Measurements from ENCODE around the gene MIER3. TPM values are rescaled to one million over a fixed set of nuclear protein-coding genes. Genes with fewer than 3 reads are reported as not detected.

The MIER3 gene
- total RNA-seq, 4 donors from 2014 or later, result 19.8 to 38.5 (median 29.5) TPM

DNA sequence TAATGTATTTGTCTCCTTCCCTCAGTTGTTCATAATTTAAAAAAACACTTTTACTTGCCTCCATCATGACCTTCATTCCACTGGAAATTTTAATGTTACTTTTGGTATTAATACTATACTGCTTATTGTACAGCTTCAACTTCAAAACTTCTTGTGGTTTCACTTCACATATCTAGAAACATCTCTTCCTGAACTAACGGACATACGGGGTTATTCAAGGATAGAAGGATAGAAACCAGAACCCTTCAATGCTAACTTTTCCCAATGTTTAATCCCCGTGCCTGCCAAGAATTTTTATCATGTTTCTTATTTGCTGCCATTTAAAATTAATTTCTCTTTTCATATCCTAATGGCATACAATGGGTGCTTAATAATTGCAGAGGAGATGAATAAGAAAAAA is 78.9 kb downstream of the MIER3 start:
- Histone ChIP-seq H3K27ac (no peak overlapping the region), H3K27me3 (no peaks in the 10 kb centered on the region), H3K9me3 (no peaks in the 10 kb centered on the region), H3K4me3 (no peak overlapping the region), H3K4me1 (no peaks in the 10 kb centered on the region), H3K36me3 (peaks cover 0 to 50% (median 0%) of the 10 kb centered on the region in 3 donors)
- TF ChIP-seq POLR2A (IDR thresholded peaks at IDR 0.05) (no peak), CTCF (IDR thresholded peaks at IDR 0.05) (no peak)
- DNase-seq, result no peak

DNA sequence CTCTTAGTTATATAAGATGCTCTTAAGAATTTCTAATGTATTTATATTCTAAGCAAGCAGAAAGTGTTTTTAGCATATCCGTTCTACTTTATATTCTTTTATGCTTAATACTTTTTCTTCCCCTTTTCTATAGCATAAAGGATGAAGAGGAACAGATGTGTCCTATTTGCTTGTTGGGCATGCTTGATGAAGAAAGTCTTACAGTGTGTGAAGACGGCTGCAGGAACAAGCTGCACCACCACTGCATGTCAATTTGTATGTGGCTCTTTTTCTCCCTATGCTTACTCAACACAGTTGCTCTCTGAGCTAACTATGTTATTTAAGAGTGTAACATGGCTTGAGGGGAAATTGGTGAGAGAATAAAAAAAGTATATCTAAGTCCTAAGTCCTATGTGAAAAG is 80.1 kb downstream of the MIER3 start:
- peaks cover 0 to 42% (median 0%) of the 10 kb centered on the region in 3 donors for H3K36me3 ChIP-seq
- TF ChIP-seq POLR2A (IDR thresholded peaks at IDR 0.05) (no peak), CTCF (IDR thresholded peaks at IDR 0.05) (no peak)

More for the DNA sequence above, 80.1 kb downstream of the MIER3 start:
- Histone ChIP-seq H3K4me3 (no peak overlapping the region), H3K27ac (no peak overlapping the region), H3K27me3 (no peaks in the 10 kb centered on the region), H3K4me1 (no peaks in the 10 kb centered on the region), H3K9me3 (no peaks in the 10 kb centered on the region)
- DNase-seq, result no peak

Other genes with a start within 250 kb of the MIER3 start
- gene MAP3K1, start 136.6 kb downstream of the MIER3 start, total RNA-seq, result 10 to 100 TPM; 12.8 to 55.3 (median 17.4) TPM
- 10 to 100 TPM in 2 of 4 donors, 1 to 10 TPM in 2; 5.6 to 11.7 (median 9.7) TPM for gene SETD9, start 42.5 kb downstream of the MIER3 start, total RNA-seq
- 100 to 1,000 TPM in 1 of 4 donors, 10 to 100 TPM in 3; 67.0 to 191 (median 81.7) TPM for gene GPBP1, start 221.9 kb upstream of the MIER3 start, total RNA-seq

Measured in Peyer's patch (tissue), 4 donors.